Activated T-cell treated with anti-CD3 and anti-CD28 coated beads for 48 hours (primary cell): ENCODE data around the gene FIGNL1.

Experiments used
- DNase-seq: peaks from one replicate; pipeline ENCODE4 v3.0.0-alpha.2; 2020; ENCODE audit warnings: low read depth

FIGNL1 gene, protein sequence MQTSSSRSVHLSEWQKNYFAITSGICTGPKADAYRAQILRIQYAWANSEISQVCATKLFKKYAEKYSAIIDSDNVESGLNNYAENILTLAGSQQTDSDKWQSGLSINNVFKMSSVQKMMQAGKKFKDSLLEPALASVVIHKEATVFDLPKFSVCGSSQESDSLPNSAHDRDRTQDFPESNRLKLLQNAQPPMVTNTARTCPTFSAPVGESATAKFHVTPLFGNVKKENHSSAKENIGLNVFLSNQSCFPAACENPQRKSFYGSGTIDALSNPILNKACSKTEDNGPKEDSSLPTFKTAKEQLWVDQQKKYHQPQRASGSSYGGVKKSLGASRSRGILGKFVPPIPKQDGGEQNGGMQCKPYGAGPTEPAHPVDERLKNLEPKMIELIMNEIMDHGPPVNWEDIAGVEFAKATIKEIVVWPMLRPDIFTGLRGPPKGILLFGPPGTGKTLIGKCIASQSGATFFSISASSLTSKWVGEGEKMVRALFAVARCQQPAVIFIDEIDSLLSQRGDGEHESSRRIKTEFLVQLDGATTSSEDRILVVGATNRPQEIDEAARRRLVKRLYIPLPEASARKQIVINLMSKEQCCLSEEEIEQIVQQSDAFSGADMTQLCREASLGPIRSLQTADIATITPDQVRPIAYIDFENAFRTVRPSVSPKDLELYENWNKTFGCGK

DNA sequence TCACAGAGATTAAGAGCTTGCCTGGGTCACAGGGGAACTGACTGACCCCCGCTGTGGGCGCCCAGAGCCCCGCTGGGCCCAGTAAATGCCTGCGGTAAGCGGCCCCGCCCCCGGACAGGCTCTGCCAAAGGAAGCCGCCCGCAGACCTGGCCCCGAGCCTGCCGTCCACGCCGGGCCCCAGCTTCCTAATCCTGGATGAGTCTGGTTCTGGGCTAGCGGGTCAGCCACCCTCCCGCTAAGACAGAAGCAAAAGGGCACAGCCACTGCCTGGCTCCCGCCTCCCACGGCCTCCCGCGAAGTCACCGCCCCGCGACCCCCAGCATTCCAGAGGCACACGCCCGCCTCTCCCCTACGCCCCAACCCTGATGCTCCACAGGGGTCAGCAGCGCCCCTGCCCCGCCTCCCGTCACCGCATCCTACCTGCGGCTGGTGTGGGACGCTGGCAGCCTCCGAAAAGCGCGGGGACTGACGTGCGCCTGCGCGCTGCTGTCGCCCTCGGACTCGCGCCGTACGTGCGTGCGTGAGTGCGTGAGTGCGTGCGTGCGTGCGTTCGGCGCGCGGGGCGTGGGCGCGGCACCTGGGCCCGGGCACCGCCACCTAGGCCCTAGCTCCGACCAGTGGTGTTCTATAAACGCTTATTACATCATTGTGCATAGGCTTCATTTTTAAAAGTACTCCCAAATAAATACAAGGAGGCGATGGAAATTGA is at the start of gene FIGNL1:
FIGNL1 (minus strand) TSS at position 470 of the 709 bp plus-strand sequence. CDS start 3,063 bp downstream, outside the sequence.
- DNase-seq, result peak; percentile 86

DNA sequence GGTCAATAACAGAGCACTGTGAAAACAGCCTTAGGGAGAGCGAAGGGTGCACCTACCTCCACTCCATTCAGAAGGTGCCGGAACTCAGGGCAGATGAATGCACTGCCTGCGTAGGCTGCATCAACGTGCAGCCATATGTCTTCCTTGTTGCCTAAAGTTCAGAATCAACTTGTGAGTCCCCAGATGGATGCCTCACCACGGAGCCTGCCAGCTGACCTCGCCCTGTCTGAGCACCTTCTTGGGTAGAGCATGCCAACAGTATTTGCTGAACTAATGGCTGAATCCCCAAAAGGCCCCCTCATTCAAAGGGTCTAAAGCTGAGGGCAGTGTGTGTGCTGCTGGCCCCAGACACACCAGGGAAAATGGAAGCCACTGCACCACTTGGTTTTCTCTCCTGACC is 48.9 kb upstream of the FIGNL1 start:
- no peak for DNase-seq

DNA sequence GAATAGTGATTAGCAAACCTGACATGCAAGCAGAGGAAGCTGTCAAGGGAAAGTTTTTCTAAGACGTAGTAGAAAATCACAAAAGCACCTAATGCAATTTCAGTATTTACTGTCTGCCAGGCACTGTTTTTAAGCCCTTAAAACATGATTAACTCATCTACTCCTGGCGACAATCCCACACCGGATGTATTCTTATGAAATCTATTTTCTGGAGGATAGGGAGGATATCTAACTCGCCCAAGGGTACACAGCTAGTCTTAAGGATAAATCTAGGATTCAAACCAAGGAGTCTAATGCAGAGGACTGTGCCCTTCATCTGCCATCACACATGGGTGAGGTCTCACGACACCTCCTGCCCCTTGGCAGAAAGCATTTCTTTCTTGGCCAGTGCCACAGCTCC is 47.8 kb upstream of the FIGNL1 start:
- no peak for DNase-seq

DNA sequence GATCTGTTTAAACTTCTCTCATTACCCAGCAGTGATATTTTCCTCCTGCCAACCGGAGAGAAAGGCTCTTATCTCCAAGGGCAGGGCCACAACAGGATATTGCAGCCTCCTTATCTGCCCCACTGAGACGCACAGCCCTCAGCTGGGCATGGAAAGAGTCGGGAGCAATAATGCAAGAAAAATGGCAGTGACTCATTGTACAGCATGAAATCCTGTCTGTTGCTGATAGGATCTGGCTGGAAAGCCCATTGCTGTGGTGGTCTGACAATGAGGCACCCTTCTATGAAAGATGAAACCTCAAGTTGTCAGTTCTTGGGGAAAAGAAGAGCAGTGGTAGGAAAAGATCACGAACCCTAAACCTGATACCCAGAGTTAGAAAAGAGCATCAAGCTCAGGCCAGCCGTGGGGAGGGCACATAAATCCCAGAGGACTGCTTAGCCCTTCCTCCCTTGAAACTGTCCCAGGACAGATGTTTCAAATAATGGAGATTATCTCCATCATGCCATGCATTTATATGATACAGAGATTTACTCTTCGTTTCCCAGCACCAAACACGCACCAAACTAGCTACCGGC is 47.0 kb upstream of the FIGNL1 start:
- no peak for DNase-seq

DNA sequence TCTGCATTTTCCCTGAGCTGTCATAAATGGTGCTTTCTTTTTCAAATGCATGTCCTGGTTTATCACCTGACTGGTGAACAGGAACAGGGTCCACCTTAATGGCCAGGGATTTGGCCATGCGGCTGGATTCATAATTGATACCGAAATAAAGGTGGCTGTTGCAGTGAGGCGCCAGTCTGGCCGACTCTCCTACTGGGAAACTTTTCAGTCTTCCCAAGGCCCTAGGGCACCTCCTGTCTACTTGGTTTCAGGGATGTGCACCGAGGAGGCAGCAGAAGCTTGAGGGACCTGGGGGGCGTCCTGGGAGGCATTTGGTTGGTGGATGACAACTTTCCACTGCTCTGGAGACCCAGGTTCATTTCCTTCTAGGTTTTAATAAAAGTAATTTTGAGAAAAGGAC is 46.4 kb upstream of the FIGNL1 start:
- DNase-seq, result no peak

DNA sequence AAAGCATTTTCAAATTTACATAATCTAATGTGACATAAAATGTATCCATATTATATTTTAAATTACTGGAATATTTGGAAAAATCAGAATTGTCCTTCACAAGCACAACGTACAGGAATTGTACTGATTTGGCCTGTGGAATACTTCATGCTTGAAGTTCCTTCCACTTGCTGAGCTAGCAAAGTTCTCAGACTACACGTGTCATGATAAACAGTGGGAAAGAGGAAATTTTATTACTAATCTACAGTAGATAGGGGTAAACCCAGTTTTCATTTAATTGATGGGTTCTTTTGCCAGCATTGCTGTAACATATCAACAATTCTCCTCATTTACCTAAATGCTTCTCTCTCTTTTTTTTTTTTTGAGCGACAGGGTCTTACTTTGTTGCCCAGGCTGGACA is 45.6 kb upstream of the FIGNL1 start:
- no peak for DNase-seq

DNA sequence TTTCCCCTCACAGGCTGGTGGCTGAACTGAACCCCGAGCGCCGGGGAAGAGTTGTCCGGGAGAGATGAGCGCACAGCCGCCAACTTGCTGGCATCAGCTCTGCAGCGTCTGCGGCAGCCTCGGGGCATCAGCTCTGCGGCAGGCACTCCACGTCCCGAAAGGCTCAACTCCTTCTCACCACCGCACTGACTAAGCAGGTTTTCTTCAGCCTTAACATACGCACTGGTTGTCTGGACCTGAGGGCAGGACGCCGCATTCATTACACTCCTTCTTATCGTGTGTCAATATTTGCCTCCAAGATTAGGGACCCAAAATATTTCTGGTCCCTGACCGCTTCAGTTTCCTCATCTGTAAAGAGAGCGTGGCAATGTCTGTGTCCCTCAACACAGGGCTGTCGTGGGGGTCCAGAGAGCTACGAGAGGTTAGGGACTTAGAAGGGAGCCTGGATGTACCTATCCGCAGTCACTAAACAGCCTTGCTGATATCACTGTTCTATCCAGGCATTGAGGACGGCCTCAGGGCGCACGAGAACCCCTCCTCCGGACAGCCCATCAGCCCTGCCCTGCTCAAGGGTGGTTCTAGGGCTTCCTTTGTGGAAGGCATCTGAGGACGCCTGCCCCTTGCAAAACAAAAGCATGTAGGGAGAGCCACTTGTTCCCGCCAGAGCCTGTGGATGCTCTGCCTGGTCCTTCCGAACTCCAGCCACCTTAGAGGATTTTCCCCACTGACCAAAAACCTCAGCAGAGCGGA is 42.8 kb upstream of the FIGNL1 start:
- DNase-seq, result no peak

DNA sequence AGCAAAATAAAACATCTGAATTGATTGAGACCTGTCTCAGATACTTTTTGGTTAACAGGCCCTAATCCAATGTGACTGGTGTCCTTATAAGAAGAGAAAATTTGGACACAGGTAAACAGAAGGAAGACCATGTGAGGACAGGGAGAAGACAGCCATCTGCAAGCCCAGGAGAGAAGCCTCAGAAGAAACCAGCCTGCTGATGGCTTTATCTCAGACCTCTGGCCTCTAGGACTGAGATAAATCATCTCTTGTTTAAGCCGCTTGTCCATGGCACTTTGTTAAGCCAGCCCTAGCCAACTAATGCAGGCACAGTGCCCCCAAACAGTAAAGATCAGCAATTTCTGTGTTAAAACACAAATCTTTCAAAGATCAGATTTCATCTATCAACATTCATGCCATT is 41.8 kb upstream of the FIGNL1 start:
- no peak for DNase-seq

DNA sequence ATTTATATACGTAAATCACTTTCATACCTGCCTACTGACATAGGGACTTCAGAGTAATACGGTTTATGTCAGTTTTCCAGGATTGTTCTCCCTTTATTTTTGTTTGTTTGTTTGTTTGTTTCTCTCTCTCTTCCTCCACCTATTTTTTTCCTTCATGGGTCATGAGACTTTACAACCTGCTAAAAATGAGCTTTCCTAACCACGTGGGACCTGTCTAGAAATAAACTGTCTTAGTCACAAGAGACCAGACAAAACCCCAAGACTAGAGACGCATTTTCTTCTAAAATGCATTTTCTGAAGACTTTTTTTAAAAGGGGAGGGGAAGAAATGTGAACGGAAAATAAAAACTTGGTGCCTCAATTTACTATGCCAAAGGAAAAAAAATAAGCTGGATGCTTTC is 41.1 kb upstream of the FIGNL1 start:
- no peak for DNase-seq

DNA sequence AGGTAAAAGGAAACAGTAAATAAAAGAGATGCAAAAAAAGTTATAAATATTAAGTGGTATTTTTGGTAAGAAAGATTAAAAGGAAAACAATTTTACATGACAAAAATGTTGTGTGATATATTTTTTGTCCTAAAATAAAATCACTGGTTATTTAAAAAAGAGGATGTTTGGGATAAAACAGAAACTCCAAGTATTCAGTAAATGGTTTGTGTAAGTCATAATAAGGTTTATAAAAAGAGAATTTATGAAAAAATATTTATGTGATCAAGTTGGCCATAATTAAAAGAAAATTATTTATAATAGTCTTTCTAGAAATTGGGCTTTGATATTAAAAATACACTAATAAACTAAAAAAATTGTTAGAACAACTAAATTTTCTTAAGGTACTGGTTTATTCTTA is 38.2 kb upstream of the FIGNL1 start:
- no peak for DNase-seq

DNA sequence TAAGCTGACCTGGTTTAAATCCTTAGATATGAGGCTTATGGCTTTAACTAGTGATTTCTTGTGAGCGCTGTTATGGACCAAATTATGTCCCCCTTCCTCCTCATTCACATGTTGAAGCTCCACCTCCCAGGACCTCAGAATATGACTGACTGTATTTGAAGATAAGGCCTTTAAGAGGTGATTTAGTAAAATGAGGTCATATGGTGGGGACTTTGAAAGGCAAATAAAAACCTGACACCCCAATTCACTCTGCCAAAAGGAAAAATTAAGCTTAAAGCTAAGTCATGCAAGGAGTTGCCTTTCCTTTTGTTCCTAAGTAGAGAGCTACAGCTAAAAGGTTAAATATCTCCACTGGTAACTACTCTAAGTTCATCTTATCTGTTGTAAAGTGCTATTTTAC is 36.4 kb upstream of the FIGNL1 start:
- DNase-seq, result no peak

DNA sequence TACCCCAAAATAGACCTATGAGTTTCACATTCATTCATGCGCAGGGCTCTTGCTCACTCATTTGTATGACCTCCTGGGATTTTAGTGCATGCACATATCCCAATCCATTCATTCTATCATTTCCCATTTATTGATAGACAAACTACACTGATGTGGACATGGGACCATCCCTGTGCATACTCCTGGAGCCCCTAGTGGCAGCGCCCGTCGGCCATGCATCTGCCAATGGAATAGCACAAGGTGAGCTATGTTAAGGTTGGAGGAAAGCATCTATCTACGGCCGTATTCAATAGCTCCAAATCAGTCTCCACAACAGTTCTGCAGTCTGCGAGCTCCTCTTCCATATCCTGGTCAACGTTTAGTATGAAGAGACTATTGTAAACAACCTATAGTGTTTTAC is 31.7 kb upstream of the FIGNL1 start:
- no peak for DNase-seq

DNA sequence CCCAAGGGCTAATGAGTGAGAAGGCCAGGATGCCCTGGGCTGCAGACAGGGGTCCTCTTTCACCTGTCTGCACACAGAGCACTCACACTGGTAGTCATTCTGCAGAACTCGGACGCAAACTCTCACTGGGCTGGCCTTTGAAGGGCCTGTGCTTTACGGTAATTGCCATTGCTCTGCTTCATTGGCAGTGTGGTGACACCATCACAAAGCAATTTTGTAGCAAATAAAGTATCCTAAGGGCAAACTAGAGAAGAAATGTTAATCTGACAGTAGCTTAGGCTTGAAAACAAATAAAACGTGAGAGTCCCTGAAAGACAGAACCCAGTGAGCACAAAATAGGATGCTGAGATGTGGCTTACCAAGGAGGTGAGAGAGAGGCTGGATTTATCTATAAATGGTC is 30.6 kb upstream of the FIGNL1 start:
- DNase-seq, result no peak

DNA sequence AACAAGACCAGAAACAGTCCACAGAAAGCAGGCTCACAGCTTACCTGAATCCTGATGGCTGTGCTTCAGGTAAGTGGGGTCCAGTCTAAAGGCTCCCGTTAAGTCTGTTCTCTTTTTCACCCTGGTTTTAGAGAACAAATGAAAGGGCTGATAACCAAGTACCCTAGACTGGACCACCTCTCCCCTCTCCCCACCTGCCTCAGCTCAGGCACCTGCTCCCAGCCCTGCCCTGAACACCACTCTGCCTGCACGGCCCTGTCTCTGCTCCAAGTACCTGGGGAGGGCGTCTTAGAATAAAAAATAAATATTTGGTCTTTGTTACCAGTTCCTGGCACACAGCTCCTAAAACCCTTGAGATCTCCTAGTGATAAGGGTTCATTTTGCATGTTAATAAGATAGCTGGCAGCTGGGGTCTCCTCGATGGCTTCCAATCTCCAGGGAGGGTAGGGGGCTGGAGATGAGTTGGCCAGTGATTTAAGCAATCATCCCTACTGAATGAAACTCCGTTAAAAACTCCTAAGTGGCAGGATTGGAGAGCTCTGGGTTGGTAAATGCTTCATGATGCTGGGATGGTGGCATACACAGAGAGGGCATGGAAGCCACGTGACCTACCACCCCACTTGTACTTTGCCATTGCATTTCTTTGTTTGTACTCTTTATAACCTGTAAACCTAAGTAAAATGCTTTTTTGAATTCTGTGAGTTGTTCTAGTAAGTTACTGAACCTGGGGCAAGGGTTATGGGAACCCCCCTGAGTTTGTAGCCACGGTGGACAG is 29.8 kb upstream of the FIGNL1 start:
- no peak for DNase-seq

DNA sequence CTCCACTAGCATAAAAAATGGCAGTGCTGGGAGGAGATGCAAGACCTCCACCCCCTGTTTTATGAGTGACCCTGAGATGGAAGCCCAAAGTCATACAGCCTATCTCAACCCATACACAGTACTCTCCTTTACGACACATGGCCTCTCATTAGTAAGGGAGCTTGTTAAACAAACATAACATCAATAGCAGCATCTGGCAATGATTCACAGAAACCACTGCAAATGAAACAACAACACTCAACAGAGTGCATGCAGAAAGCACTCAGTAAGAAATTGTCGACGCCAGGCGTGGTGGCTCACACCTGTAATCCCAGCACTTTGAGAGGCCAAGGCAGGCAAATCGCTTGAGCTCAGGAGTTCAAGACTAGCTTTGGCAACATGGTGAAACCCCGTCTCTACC is 27.5 kb upstream of the FIGNL1 start:
- DNase-seq, result no peak

DNA sequence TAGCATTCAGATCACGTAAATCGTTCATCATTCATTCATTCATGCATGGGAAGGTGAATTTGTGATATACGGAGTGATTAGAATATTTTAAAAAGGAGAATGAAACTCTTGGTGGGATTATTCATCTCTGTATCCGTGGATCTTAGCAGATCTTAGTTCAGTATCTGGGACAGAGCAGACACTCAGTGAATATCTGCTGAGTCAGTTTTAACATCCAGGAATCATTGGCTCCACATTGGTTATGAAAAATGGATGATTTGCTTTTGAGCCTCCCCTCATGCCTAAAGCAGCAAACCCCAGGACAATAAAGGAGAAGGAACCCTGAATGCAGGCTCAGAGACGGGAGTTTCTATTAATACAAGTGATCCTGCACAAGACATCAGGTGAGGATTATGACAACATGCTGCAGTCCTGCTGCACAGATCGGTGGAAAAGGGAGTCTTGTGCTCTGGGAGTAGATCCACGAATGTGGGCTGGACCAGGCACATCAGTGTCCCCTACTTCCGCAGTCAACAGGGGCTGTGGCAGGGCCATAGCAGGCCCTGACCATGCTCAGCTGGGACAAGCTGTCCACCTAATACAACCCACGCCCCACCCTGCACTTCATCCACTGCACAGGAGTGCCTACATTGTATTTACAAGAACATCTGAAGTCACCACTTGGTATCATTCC is 26.9 kb upstream of the FIGNL1 start:
- no peak for DNase-seq

DNA sequence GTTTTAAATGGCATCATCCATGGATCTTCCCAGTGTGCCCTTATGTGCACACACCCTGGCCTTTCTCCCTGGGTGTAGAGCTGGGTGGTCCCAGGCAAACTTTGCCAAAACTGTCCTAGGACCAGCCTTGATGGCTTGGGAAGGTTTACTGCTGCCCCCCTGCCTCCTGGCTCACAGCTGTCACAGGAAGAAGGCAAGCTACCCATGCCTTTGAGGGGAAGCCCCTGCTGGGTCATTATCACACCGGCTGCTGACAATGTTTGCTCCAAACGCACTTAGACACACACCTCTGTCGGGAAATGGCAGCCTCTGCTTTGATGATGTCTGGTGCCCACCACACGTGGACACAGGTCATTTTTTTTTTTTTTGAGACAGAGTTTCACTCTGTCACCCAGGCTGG is 25.2 kb upstream of the FIGNL1 start:
- DNase-seq, result no peak

DNA sequence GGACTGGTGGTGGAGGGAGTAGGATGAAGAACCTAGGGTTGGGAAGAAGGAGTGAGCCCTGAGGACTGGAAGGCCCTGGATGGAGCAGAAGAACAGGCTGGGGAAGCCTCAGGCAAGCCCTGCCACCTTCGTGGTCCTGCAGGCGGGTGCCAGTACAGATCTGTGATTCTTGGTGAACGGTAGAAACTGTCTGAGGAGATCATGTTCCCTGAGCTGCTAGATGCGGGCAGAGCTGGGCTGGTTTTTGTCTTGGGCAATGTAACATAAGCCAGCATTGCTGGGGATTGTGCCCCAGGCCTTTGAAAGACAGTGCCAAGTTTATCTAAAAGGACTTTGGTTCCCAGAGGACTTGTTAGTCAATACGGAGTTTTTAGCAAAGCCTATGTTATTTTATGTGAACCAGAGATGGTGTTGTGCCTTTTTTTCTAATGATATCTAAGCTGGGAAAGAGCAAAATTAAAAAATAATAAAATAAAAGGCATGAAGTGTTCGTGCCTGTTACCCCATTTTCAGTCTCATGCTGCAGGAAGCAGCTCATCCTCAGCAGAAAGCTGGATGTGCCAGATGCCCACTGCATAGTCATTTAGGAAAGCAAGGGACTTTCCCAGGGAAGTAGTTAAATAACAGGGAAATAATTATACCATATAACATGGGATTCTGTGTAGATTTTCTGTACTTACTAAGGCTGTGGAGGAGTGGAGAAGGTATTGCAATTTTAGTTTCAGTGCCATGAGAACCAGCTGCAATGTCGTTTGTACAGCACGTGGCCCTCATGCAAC is 24.4 kb upstream of the FIGNL1 start:
- DNase-seq, result no peak

DNA sequence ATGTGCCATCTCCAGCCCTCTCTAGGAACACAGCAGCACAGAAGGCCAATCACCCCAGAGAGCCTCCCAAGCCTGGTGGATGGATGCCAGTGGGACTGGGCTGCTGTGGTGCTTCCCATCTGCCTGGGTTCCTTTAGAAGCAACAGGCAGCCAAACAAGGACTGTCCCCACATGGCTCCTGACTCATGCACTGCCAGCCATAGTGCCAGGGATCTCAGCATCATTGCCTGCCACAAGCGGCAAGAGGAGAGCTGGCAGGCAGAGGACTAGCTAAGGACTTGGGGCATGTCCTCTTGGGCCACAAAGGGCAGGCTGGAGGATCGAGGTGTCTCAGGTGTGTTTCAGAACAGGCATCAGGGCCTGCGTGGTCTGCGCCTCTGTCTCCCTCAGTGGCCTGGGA is 23.4 kb upstream of the FIGNL1 start:
- no peak for DNase-seq

DNA sequence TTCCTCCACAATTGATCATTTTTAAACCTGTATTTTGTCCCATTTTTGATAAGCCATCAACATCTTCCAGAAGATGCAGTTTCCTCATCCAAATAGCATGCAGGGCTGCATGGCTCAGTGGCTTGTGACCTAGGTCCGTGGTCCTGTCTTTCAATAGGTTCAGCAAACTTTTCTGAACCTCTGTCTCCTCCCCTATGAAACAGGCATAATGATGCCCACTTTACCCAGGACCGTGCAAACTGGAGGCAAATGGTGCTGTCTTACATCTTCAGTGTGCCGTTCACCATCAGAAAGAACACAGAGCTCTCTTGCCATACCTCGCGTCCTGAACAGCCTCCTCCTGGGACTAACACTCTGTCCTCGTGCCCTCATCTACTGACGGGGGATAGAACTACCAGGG is 22.3 kb upstream of the FIGNL1 start:
- no peak for DNase-seq
